GM23248 (cell line): ENCODE results near the gene IL4R. TPM values are rescaled to one million over a fixed set of nuclear protein-coding genes. Genes with fewer than 3 reads are reported as not detected.

ENCODE experiments used
- DNase-seq: peaks from one replicate; pipeline ENCODE4 v3.0.0-alpha.2; 2015
- H2AFZ ChIP-seq: fragments of 200-600 bp; sonication (generic); 2 replicates; pipeline ENCODE4 v1.6.1; 2016; ENCODE audit warnings: antibody characterized with exemption
- H3F3A ChIP-seq: fragments of 200-600 bp; sonication (generic); 2 replicates; pipeline ENCODE4 v1.6.1; 2016; ENCODE audit warnings: mild to moderate bottlenecking, antibody characterized with exemption, mixed run types; ENCODE audit not compliant: insufficient read depth
- H3K27ac ChIP-seq: fragments of 200-600 bp; sonication (generic); 2 replicates; pipeline ENCODE4 v1.5.1; 2016; ENCODE audit warnings: mild to moderate bottlenecking
- H3K27me3 ChIP-seq: fragments of 200-600 bp; sonication (generic); replicated peaks from 2 replicates; pipeline ENCODE4 v1.6.1; 2016; ENCODE audit warnings: mild to moderate bottlenecking; ENCODE audit not compliant: insufficient read depth
- H3K36me3 ChIP-seq: fragments of 200-600 bp; sonication (generic); 2 replicates; pipeline ENCODE4 v1.6.1; 2016; ENCODE audit warnings: low read depth, mild to moderate bottlenecking
- H3K4me1 ChIP-seq: fragments of 200-600 bp; sonication (generic); 2 replicates; pipeline ENCODE4 v1.6.1; 2016; ENCODE audit warnings: mild to moderate bottlenecking; ENCODE audit not compliant: insufficient read depth
- H3K4me2 ChIP-seq: fragments of 200-600 bp; sonication (generic); one replicate; pipeline ENCODE4 v1.6.1; 2016; ENCODE audit warnings: mild to moderate bottlenecking; ENCODE audit not compliant: unreplicated experiment
- H3K4me3 ChIP-seq: fragments of 200-600 bp; sonication (generic); 2 replicates; pipeline ENCODE4 v1.5.1; 2016; ENCODE audit warnings: mild to moderate bottlenecking
- H3K79me2 ChIP-seq: fragments of 200-600 bp; sonication (generic); 2 replicates; pipeline ENCODE4 v1.6.1; 2016; ENCODE audit warnings: mild to moderate bottlenecking; ENCODE audit not compliant: insufficient read depth
- H3K9ac ChIP-seq: fragments of 200-600 bp; sonication (generic); 2 replicates; pipeline ENCODE4 v1.6.1; 2016; ENCODE audit warnings: mild to moderate bottlenecking
- H3K9me2 ChIP-seq: fragments of 200-600 bp; sonication (generic); 2 replicates; pipeline ENCODE4 v1.6.1; 2016; ENCODE audit warnings: mixed run types, mild to moderate bottlenecking, moderate library complexity; ENCODE audit not compliant: insufficient read depth
- H3K9me3 ChIP-seq: fragments of 200-600 bp; sonication (generic); one replicate; pipeline ENCODE4 v1.6.1; 2017; ENCODE audit warnings: low read depth
- H4K20me1 ChIP-seq: fragments of 200-600 bp; sonication (generic); 2 replicates; pipeline ENCODE4 v1.6.0; 2016; ENCODE audit not compliant: insufficient read depth
- EZH2 ChIP-seq: fragments of 200-600 bp; sonication (generic); IDR thresholded peaks from 2 replicates; pipeline ENCODE4 v1.6.1; 2018; ENCODE audit warnings: antibody characterized with exemption, mild to moderate bottlenecking; ENCODE audit not compliant: insufficient read depth, poor library complexity, severe bottlenecking
- EZH2phosphoT487 ChIP-seq: fragments of 200-600 bp; sonication (generic); IDR thresholded peaks from 2 replicates; pipeline ENCODE4 v1.6.1; 2018; ENCODE audit warnings: antibody characterized with exemption, moderate library complexity, mild to moderate bottlenecking, low read depth; ENCODE audit not compliant: insufficient read depth
- WGBS, 2 experiments: methylation state at CpG; one replicate each; pipeline ENCODE4 v1.1.6; 2015 to 2017; ENCODE audit warnings: low lambda C conversion rate in 2 of 2, low coverage in 1 of 2; ENCODE audit errors: missing lambda C conversion rate in 2 of 2; 5-methylcytosine and 5-hydroxymethylcytosine counted together
- in situ Hi-C: fragments of 300-500 bp; cut with MboI; formaldehyde crosslinking; loops from 2 replicates; pipeline ENCODE4 v1.15.0; 2020
- polyA plus RNA-seq: library from polyadenylated mRNA; unstranded; fragments of >200 nt; fragmentation: Nextera tagmentation; extraction: Ambion mirVana; gene quantifications from 2 replicates; pipeline ENCODE4 v1.2.1, GENCODE V29; 2016
- total RNA-seq: library from RNA; depleted of rRNA; stranded (reverse); fragments of >200 nt; shearing (Covaris generic); gene quantifications from 2 replicates; pipeline ENCODE4 v1.2.3, GENCODE V29; 2014

Gene IL4R
- total and polyA plus RNA-seq, 2 experiments from 2014 or later, result 11.7 to 17.7 TPM

DNA sequence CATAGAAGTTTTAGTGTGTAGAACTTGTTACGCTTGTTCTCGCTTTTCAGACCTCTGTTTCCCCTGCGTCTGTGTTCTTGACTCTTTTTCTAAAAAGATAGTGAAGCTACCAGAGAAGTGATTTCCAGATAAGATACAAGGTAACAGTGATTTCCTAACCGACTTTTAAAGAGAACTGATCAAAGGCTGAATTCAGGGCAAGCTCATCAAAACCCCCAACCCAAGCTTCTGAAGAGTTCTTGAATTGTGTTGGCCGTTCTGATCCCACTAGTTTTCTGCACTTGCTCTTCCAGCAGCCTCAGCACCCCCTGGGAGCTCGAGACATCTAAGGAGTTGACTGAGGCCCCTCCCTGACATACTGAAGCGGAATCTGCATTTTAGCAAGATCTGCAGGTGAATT is 32.5 kb upstream of the IL4R start:
- Histone ChIP-seq H4K20me1 (no peaks in the 10 kb centered on the region), H3K9me2 (no peaks in the 10 kb centered on the region), H3K4me2 (no peak overlapping the region), H3K4me1 (peaks cover 5% of the 10 kb centered on the region), H3K4me3 (no peak overlapping the region), H3K9me3 (no peaks in the 10 kb centered on the region), H3K36me3 (no peaks in the 10 kb centered on the region), H3K9ac (no peak overlapping the region), H3F3A (peaks cover 12% of the 10 kb centered on the region), H2AFZ (no peak overlapping the region), H3K79me2 (no peaks in the 10 kb centered on the region), H3K27ac (no peak overlapping the region), H3K27me3 (no peaks in the 10 kb centered on the region)
- TF ChIP-seq EZH2phosphoT487, result no peak
- in situ Hi-C loops, result no loop called here
- 87 to 88% methylated on average over 7 of the region's 7 CpGs for WGBS, 2 experiments
- no peak for DNase-seq

DNA sequence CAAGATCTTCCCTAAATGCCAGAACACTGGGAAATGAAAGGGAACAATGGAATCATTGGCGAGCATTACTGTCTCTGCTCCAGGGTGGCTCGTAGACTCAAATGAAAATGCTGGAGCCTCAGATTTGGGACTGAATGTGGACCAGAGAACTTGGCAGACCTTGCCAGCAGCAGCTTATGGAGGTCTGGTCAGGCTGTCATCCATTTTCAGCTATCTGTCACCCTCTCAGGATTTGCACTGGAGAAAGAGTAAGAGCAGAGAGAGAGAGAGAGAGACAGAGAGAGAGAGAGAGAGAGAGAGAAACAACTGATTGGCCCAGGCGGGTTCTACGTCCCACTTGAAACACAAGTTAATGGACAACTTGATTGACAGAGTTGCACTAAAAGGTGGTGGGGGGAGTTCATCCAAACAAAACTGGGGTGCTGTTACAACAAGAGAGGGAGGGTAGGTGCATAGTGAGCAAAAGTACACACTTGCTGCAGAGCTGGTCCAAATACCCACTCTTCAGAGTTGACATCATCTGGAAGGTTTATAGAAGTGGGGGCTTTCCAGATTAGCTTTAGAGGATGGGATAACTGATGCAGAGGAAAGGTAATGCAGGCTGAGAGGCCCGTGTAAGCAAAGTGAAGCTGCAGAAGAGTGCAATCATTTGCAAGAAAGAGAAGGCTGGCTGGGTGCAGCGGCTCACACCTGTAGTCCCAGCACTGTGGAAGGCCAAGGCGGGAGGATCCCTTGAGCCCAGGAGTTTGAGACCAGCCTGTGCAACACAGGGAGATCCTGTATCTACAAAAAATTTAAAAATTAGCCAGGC is 28.7 kb upstream of the IL4R start:
- WGBS, 2 experiments, result 88 to 92% methylated on average over 7 of the region's 7 CpGs
- Histone ChIP-seq H3K4me2 (no peak overlapping the region), H4K20me1 (no peaks in the 10 kb centered on the region), H3K27ac (no peak overlapping the region), H3K4me3 (no peak overlapping the region), H2AFZ (no peak overlapping the region), H3K4me1 (peaks cover 15% of the 10 kb centered on the region), H3K9me3 (no peaks in the 10 kb centered on the region), H3K9ac (no peak overlapping the region), H3K79me2 (no peaks in the 10 kb centered on the region), H3K36me3 (no peaks in the 10 kb centered on the region), H3F3A (peaks cover 29% of the 10 kb centered on the region), H3K27me3 (no peaks in the 10 kb centered on the region), H3K9me2 (no peaks in the 10 kb centered on the region)
- no peak for DNase-seq
- TF ChIP-seq EZH2 (no peak), EZH2phosphoT487 (no peak)
- in situ Hi-C loops, result no loop called here

DNA sequence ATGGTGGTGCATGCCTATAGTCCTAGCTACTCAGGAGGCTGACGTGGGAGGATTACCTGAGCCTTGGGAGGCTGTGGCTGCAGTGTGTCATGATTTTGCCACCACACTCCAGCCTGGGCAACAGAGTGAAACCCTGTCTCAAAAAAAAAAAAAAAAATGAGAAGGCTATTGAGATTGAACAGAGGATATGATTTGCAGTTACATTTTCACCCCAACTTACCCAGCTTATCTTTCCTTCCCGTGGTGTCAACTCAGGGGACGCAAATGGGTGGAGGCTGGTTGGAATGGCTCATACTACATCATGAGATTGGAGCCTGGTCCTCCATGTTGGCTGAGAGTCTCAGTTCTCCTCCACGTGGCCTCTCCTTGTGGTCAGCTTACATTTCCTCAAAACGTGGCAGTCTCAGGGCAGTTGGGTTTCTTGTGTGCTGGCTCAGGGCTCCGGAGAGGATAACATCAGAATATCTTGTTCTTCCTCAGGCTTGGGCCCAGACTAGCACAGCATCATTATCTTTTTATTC is 28.0 kb upstream of the IL4R start:
- Histone ChIP-seq H3K4me3 (no peak overlapping the region), H3K27me3 (no peaks in the 10 kb centered on the region), H3F3A (peaks cover 29% of the 10 kb centered on the region), H3K9ac (peak overlapping the region; percentile 9; the same call in 1 of the 2 replicates), H3K27ac (peak overlapping the region; percentile 70), H3K9me3 (no peaks in the 10 kb centered on the region), H3K9me2 (no peaks in the 10 kb centered on the region), H3K36me3 (no peaks in the 10 kb centered on the region), H4K20me1 (no peaks in the 10 kb centered on the region), H3K4me2 (peak overlapping the region; percentile 17), H2AFZ (peak overlapping the region; percentile 46; the same call in 1 of the 2 replicates), H3K79me2 (no peaks in the 10 kb centered on the region), H3K4me1 (peaks cover 15% of the 10 kb centered on the region)
- in situ Hi-C loops, result no loop called here
- peak; percentile 50 for DNase-seq
- TF ChIP-seq EZH2phosphoT487 (no peak), EZH2 (no peak)
- WGBS, 2 experiments, result 26 to 29% methylated on average over 6 of the region's 6 CpGs

DNA sequence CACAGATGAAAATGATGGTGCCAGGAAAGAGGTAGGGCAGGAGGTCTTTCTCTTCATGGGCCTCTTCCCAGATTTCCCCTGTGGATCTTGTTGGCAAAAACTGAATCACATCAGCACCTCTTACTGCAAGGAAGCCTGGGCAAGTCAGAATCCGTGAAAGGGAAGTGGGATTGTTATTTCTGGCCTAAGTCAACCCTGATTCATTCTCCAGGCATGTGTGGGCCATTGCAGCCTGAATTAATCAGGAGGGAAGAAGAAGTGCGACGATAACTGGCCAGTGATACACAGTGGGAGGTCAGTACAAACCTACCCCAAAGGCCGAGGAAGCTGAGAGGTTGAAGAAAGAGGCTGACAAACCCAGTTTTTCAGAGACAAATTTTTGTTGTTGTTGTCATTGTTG is 27.3 kb upstream of the IL4R start:
- Histone ChIP-seq H3K27me3 (no peaks in the 10 kb centered on the region), H3K9me3 (no peaks in the 10 kb centered on the region), H4K20me1 (no peaks in the 10 kb centered on the region), H3K4me3 (no peak overlapping the region), H3K9me2 (no peaks in the 10 kb centered on the region), H3F3A (peaks cover 29% of the 10 kb centered on the region), H3K9ac (peak overlapping the region; percentile 9; the same call in 1 of the 2 replicates), H3K36me3 (no peaks in the 10 kb centered on the region), H3K79me2 (no peaks in the 10 kb centered on the region), H2AFZ (0 out of 2 replicates have a peak overlapping the region, but pooled peaks have one; percentile 46), H3K27ac (peak overlapping the region; percentile 70), H3K4me1 (peaks cover 15% of the 10 kb centered on the region), H3K4me2 (peak overlapping the region; percentile 17)
- TF ChIP-seq EZH2phosphoT487, result no peak
- no peak for TF ChIP-seq EZH2
- DNase-seq, result peak; percentile 93
- in situ Hi-C loops, result no loop called here
- WGBS, 2 experiments, result 0 to 1% methylated on average over 4 of the region's 4 CpGs
